Ovary (tissue), 9 donors: ENCODE data around the gene EFNA3. TPM values are rescaled to one million over a fixed set of nuclear protein-coding genes. Genes with fewer than 3 reads are reported as not detected.
A peak's percentile ranks its signal among the peaks of the same experiment; 100 is the strongest.

Experiments used
- DNase-seq, 5 donors: peaks; one replicate each; pipeline ENCODE4 v3.0.0-alpha.2; 2019 to 2020
- H3K27ac ChIP-seq, 2 donors: fragments of 200-600 bp; one replicate each; pipeline versions ENCODE4 v1.5.1 to v1.8.0; 2019 to 2022
- H3K27me3 ChIP-seq: fragments of 200-600 bp; one replicate; pipeline ENCODE4 v1.8.0; 2022
- H3K36me3 ChIP-seq: fragments of 200-600 bp; sonication (generic); one replicate; pipeline ENCODE4 v1.5.1; 2019
- H3K4me1 ChIP-seq: one replicate; pipeline ENCODE4 v1.8.1; 2013; ENCODE audit warnings: mild to moderate bottlenecking, moderate library complexity; ENCODE audit not compliant: insufficient read depth
- H3K4me3 ChIP-seq: fragments of 200-600 bp; sonication (generic); one replicate; pipeline ENCODE4 v1.5.1; 2017
- H3K9me3 ChIP-seq, 2 donors: fragments of 200-600 bp in 1 of 2; sonication (generic) in 1 of 2; one replicate each; pipeline versions ENCODE4 v1.5.1 to v1.8.1; 2013 to 2019; ENCODE audit warnings: mild to moderate bottlenecking in 1 of 2, moderate library complexity in 1 of 2
- CTCF ChIP-seq, 3 donors: fragments of 450-650 bp in 2 of 3; fragments of 200-600 bp in 1 of 3; IDR thresholded peaks; one replicate each; pipeline versions ENCODE4 v1.5.1 to v1.8.0; 2016 to 2022; ENCODE audit warnings: antibody characterized with exemption in 3 of 3, mild to moderate bottlenecking in 1 of 3
- EP300 ChIP-seq: sonication (generic); formaldehyde crosslinking; IDR thresholded peaks from one replicate; pipeline ENCODE4 v1.6.1; 2017; ENCODE audit warnings: antibody characterized with exemption
- POLR2A ChIP-seq: fragments of 450-650 bp; IDR thresholded peaks from one replicate; pipeline ENCODE4 v1.6.1; 2017; ENCODE audit warnings: antibody characterized with exemption, mild to moderate bottlenecking, moderate library complexity
- WGBS, 3 donors: extraction: QIAGEN DNeasy Blood & Tissue Kit in 1 of 3; methylation state at CpG; one replicate each; pipeline versions ENCODE4 v1.1.5 to v1.1.7; 2013 to 2017; 5-methylcytosine and 5-hydroxymethylcytosine counted together
- intact Hi-C, 4 donors: fragments of 100-400 bp; cut with DNase I; formaldehyde crosslinking; loops; one replicate each; pipeline versions ENCODE4 v1.11.0 to v1.15.1; 2022 to 2023
- polyA plus RNA-seq, 2 donors: library from polyadenylated mRNA; stranded (reverse); fragments of 200-250 nt in 1 of 2; fragments of 350-450 nt in 1 of 2; fragmentation: Illumina TruSeq in 1 of 2; extraction: RNeasy Lipid Tissue Mini Kit (QIAGEN cat#74804) in 1 of 2; gene quantifications; one replicate each; pipeline ENCODE4 v1.2.3, GENCODE V29; 2013 to 2014
- total RNA-seq, 7 donors: library from RNA; depleted of rRNA in 2 of 7; stranded (reverse); fragments of >200 nt in 2 of 7; fragmentation: NEBNext Ultra II Directional in 3 of 7; extraction: Animal tissue kit (Norgen Biotek cat#: 25700) in 3 of 7; gene quantifications; one replicate each; pipeline versions ENCODE4 v1.1.0 to v1.2.4, GENCODE V29; 2016 to 2023
- donor health status: DM: no; HTN: no; CAD: no; lungs with moderate emphysema.
- donor health status: DM: no; HTN: no; CAD: no.
- donor health status: Bipolar disorder and iron deficiency.
- donor health status: DM: yes; HTN: yes; CAD: no.
- donor health status: DM: no; HTN: no; CAD: no.
- donor health status: DM: yes; HTN: yes; CAD: no.

EFNA3 gene
- total and polyA plus RNA-seq, 9 donors = 1.3 to 3.7 (median 2.1) TPM

- no peaks in the 10 kb centered on the region for H3K36me3 ChIP-seq
- intact Hi-C loops = no loop called here
- 57 to 63% (median 61%) methylated on average over 2 of the region's 2 CpGs for WGBS, 3 donors
- no peak overlapping the region for H3K27ac ChIP-seq
- H3K9me3 ChIP-seq = no peaks in the 10 kb centered on the region
- TF ChIP-seq CTCF (IDR thresholded peaks at IDR 0.05) = no peak
- no peak for TF ChIP-seq EP300
- TF ChIP-seq POLR2A = no peak
- DNase-seq = no peak
- no peaks in the 10 kb centered on the region for H3K27me3 ChIP-seq
- peaks cover 5% of the 10 kb centered on the region for H3K4me1 ChIP-seq
- no peak overlapping the region for H3K4me3 ChIP-seq
Observed at GRCh38 chr1:155131856-155132255, 53.2 kb downstream of the EFNA3 start.

- Histone ChIP-seq H3K4me1 (peaks cover under 1% of the 10 kb centered on the region), H3K9me3 (no peaks in the 10 kb centered on the region), H3K36me3 (no peaks in the 10 kb centered on the region), H3K27me3 (no peaks in the 10 kb centered on the region), H3K27ac (peak overlapping the region in 1 of 2 donors; percentile 87), H3K4me3 (no peak overlapping the region)
- intact Hi-C loops = no loop called here
- DNase-seq = no peak
- WGBS, 3 donors = 80 to 92% (median 82%) methylated on average over 7 of the region's 7 CpGs
- TF ChIP-seq POLR2A (no peak), CTCF (IDR thresholded peaks at IDR 0.05) (no peak), EP300 (no peak)
Observed at GRCh38 chr1:155133799-155134281, 55.2 kb downstream of the EFNA3 start.

- Histone ChIP-seq H3K27me3 (no peaks in the 10 kb centered on the region), H3K9me3 (no peaks in the 10 kb centered on the region), H3K27ac (peak overlapping the region; percentile 87 to 99), H3K36me3 (no peaks in the 10 kb centered on the region), H3K4me3 (no peak overlapping the region), H3K4me1 (peaks cover 4% of the 10 kb centered on the region)
- whole genome bisulfite sequencing, 3 donors = 45 to 53% (median 45%) methylated on average over 1 of the region's 1 CpG
- peak in 3 of 5 donors; percentile 38 to 48 (median 47) for DNase-seq
- intact Hi-C loops = no loop called here
- TF ChIP-seq POLR2A = no peak
- TF ChIP-seq CTCF (IDR thresholded peaks at IDR 0.05) = no peak
- TF ChIP-seq EP300 = no peak
Observed at GRCh38 chr1:155134322-155134721, 55.7 kb downstream of the EFNA3 start.

GRCh38 chr1:155134880-155135414 is 56.3 kb downstream of the EFNA3 start:
- Histone ChIP-seq H3K4me1 (peaks cover 4% of the 10 kb centered on the region), H3K36me3 (no peaks in the 10 kb centered on the region), H3K4me3 (peak overlapping the region; percentile 72), H3K27me3 (no peaks in the 10 kb centered on the region), H3K9me3 (no peaks in the 10 kb centered on the region), H3K27ac (peak overlapping the region; percentile 87 to 99)
- intact Hi-C loops = loop anchor here in 1 of 4 donors (5.0 kb wide), 1 partner anchor 37 kb away; the partner anchor contains the start of genes KRTCAP2 and TRIM46
- TF ChIP-seq POLR2A = peak; percentile 8
- peak; percentile 86 for TF ChIP-seq EP300
- TF ChIP-seq CTCF (IDR thresholded peaks at IDR 0.05) = no peak
- peak; percentile 87 to 95 (median 91) for DNase-seq
- WGBS, 3 donors = 0 to 2% (median 1%) methylated on average over 18 of the region's 18 CpGs
